HepG2 (cell line): ENCODE results near the gene TMEM144. TPM values are rescaled to one million over a fixed set of nuclear protein-coding genes. Genes with fewer than 3 reads are reported as not detected.

Experiments
- EHMT2 ChIP-seq: fragments of 200-600 bp; sonication (generic); IDR thresholded peaks from 2 replicates; pipeline ENCODE4 v1.7.0; 2017; ENCODE audit warnings: antibody characterized with exemption, low read depth, low read length, borderline replicate concordance
- FOSL2 ChIP-seq: sonication (generic); formaldehyde crosslinking; IDR thresholded peaks from 2 replicates; pipeline ENCODE4 v1.4.0; 2020; ENCODE audit warnings: missing genetic modification reagents
- KDM1A ChIP-seq: IDR thresholded peaks from 2 replicates; pipeline ENCODE4 v1.6.1; 2016; ENCODE audit warnings: missing compliant biosample characterization
- KLF13 ChIP-seq: sonication (generic); formaldehyde crosslinking; IDR thresholded peaks from 2 replicates; pipeline ENCODE4 v1.4.0; 2020; ENCODE audit warnings: mild to moderate bottlenecking, missing genetic modification reagents
- MIXL1 ChIP-seq: IDR thresholded peaks from 2 replicates; pipeline ENCODE4 v1.6.1; 2016
- NFKB2 ChIP-seq: sonication (generic); formaldehyde crosslinking; IDR thresholded peaks from 2 replicates; pipeline ENCODE4 v1.4.0; 2020; ENCODE audit warnings: missing genetic modification reagents, borderline replicate concordance
- POLR2A ChIP-seq, 2 experiments: IDR thresholded peaks; 2 replicates each; pipeline ENCODE4 v1.6.1; 2011; ENCODE audit warnings: low read depth in 2 of 2, low read length in 2 of 2, mild to moderate bottlenecking in 1 of 2, moderate library complexity in 1 of 2; ENCODE audit not compliant: insufficient read depth in 1 of 2
- REPIN1 ChIP-seq: sonication (generic); formaldehyde crosslinking; IDR thresholded peaks from 2 replicates; pipeline ENCODE4 v1.8.0; 2022; ENCODE audit warnings: missing genetic modification reagents, low read depth, mild to moderate bottlenecking, borderline replicate concordance
- RFXANK ChIP-seq: IDR thresholded peaks from 2 replicates; pipeline ENCODE4 v1.6.1; 2016
- SOX6 ChIP-seq, 2 experiments: fragments of 450-650 bp in 1 of 2; sonication (generic) in 1 of 2; formaldehyde crosslinking in 1 of 2; IDR thresholded peaks; 2 replicates each; pipeline versions ENCODE4 v1.4.0 to v1.6.1; 2017 to 2020; ENCODE audit warnings: antibody characterized with exemption in 1 of 2, mild to moderate bottlenecking in 1 of 2, missing genetic modification reagents in 1 of 2
- TEAD3 ChIP-seq: optimal IDR thresholded peaks from 2 replicates; pipeline ENCODE3; 2016; ENCODE audit warnings: borderline replicate concordance
- YEATS2 ChIP-seq: sonication (generic); formaldehyde crosslinking; IDR thresholded peaks from 2 replicates; pipeline ENCODE4 v1.4.0; 2020; ENCODE audit warnings: missing genetic modification reagents, borderline replicate concordance
- ZNF205 ChIP-seq: IDR thresholded peaks from 2 replicates; pipeline ENCODE4 v1.6.1; 2018; ENCODE audit warnings: missing biosample characterization, missing genetic modification reagents
- ZNF292 ChIP-seq: sonication (generic); formaldehyde crosslinking; IDR thresholded peaks from 2 replicates; pipeline ENCODE4 v1.8.1; 2022; ENCODE audit warnings: mild to moderate bottlenecking, low read depth, missing genetic modification reagents, borderline replicate concordance
- ZNF333 ChIP-seq: sonication (generic); formaldehyde crosslinking; IDR thresholded peaks from 2 replicates; pipeline ENCODE4 v1.4.0; 2020; ENCODE audit warnings: mild to moderate bottlenecking, missing genetic modification reagents, borderline replicate concordance
- ZNF816 ChIP-seq: sonication (generic); formaldehyde crosslinking; IDR thresholded peaks from 2 replicates; pipeline ENCODE4 v1.8.0; 2022; ENCODE audit warnings: missing genetic modification reagents, mild to moderate bottlenecking, borderline replicate concordance
- polyA plus RNA-seq, 8 experiments: library from polyadenylated mRNA; depleted of rRNA in 3 of 8; stranded (reverse) in 7 of 8; unstranded in 1 of 8; fragments of >200 nt; fragmentation: Illumina TruSeq in 4 of 8; extraction: Trizol in 4 of 8; gene quantifications; 2 replicates each; pipeline versions ENCODE4 v1.2.1 to v1.2.3, GENCODE V29; 2011 to 2016; ENCODE audit warnings: low read depth in 4 of 8, missing spikeins in 1 of 8, mixed read lengths in 1 of 8; ENCODE audit not compliant: insufficient read depth in 1 of 8
- total RNA-seq, 5 experiments: library from RNA; depleted of rRNA; stranded (reverse); fragments of >200 nt; fragmentation: Illumina TruSeq; extraction: Trizol; gene quantifications; 2 replicates each; pipeline ENCODE4 v1.2.3, GENCODE V29; 2016; ENCODE audit warnings: low read depth in 1 of 5
- TF ChIP-seq, protein P1 (sequence below): sonication (generic); formaldehyde crosslinking; IDR thresholded peaks from 2 replicates; pipeline ENCODE4 v1.4.0; 2020; ENCODE audit warnings: missing genetic modification reagents
- TF ChIP-seq, protein P2 (sequence below): sonication (generic); formaldehyde crosslinking; IDR thresholded peaks from 2 replicates; pipeline ENCODE4 v1.4.0; 2020; ENCODE audit warnings: mild to moderate bottlenecking, missing genetic modification reagents
- TF ChIP-seq, protein P3 (sequence below): sonication (generic); formaldehyde crosslinking; IDR thresholded peaks from 2 replicates; pipeline ENCODE4 v1.4.0; 2020; ENCODE audit warnings: mild to moderate bottlenecking, missing genetic modification reagents
- TF ChIP-seq, protein P4 (sequence below): IDR thresholded peaks from 2 replicates; pipeline ENCODE4 v1.6.1; 2016; ENCODE audit warnings: missing biosample characterization, missing genetic modification reagents, low read depth
- TF ChIP-seq, protein P5 (sequence below): IDR thresholded peaks from 2 replicates; pipeline ENCODE4 v1.6.1; 2016; ENCODE audit warnings: mild to moderate bottlenecking

The TMEM144 gene
- total and polyA plus RNA-seq, 2 of the 13 experiments (the other 11 are each of a cell fraction or from before 2014, with no cell fraction given), result 10.9 to 12.3 TPM

DNA sequence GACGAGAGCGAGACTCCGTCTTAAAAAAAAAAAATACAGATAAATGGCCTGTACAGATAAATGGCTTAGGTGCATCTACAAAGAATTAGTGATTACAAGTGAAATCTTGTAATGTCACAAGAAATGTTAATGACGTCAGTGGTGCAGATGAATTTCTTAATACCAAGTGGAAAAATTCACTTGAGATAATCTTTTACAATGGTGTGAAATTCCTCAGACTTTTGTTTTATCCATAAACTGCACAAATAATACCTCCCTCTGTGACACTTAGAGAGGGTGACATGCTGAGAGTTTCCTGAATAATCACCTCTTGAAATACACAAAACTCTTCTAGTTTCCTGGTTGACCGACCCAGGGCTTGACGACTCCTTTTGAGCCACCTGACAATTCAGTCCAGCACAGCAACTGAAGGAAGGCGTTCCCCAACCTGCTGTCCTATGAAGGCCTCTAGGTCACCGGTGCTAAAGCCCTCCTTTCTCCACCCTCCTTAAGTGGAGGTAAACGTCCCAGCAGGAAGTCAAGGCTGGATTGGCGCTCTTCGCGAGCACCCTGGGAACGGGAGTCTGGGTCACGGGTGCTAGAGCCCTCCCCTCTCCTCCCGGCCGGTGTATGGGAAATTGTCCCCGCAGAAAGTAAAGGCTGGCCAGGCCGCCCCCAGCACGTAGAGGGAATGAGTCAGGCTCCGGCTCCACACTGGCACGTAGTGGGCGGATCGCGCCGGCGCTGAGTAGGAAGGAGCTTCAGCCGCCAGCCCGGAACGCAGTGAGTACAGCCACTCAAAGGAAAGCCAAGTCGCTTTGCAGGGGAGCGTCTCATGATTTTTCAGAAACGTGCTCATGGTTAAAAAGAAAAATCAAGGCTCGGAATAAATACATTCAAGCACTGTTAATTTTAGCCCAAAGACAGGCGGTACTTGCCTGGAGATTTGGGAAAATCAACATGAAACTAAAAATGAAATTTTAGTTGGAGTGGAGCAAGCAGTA lies at the start of gene TMEM144 (continued):
- TF ChIP-seq FOSL2 (CRISPR knock-in tag) (peak; percentile 92), ZNF816 (CRISPR knock-in tag) (0 out of 2 replicates have a peak, but pooled peaks have one; percentile 33), EHMT2 (no peak), REPIN1 (no peak), TEAD3 (CRISPR knock-in tag) (peak; percentile 46), MIXL1 (CRISPR knock-in tag) (no peak), KDM1A (no peak), RFXANK (CRISPR knock-in tag) (no peak), SOX6 (IDR thresholded peaks at IDR 0.05) (no peak), SOX6 (CRISPR knock-in tag; IDR thresholded peaks at IDR 0.05) (peak; percentile 49), ZNF292 (peak; percentile 91), POLR2A (IDR thresholded peaks at IDR 0.05; ENCODE audit: insufficient read depth in 1 of 2, low read depth in 2 of 2, low read length in 2 of 2) (peak; percentile 63 to 64), KLF13 (no peak), ZNF205 (CRISPR knock-in tag) (0 out of 2 replicates have a peak, but pooled peaks have one; percentile 18), ZNF333 (peak; percentile 63; the same call in 1 of the 2 replicates), NFKB2 (CRISPR knock-in tag) (peak; percentile 47; the same call in 1 of the 2 replicates), YEATS2 (CRISPR knock-in tag) (no peak; the same call in 1 of the 2 replicates)
- TF ChIP-seq, protein P1, sequence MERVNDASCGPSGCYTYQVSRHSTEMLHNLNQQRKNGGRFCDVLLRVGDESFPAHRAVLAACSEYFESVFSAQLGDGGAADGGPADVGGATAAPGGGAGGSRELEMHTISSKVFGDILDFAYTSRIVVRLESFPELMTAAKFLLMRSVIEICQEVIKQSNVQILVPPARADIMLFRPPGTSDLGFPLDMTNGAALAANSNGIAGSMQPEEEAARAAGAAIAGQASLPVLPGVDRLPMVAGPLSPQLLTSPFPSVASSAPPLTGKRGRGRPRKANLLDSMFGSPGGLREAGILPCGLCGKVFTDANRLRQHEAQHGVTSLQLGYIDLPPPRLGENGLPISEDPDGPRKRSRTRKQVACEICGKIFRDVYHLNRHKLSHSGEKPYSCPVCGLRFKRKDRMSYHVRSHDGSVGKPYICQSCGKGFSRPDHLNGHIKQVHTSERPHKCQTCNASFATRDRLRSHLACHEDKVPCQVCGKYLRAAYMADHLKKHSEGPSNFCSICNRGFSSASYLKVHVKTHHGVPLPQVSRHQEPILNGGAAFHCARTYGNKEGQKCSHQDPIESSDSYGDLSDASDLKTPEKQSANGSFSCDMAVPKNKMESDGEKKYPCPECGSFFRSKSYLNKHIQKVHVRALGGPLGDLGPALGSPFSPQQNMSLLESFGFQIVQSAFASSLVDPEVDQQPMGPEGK (CRISPR knock-in tag), result peak; percentile 87
- TF ChIP-seq, protein P2, sequence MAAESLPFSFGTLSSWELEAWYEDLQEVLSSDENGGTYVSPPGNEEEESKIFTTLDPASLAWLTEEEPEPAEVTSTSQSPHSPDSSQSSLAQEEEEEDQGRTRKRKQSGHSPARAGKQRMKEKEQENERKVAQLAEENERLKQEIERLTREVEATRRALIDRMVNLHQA (CRISPR knock-in tag), result no peak
- TF ChIP-seq, protein P3, sequence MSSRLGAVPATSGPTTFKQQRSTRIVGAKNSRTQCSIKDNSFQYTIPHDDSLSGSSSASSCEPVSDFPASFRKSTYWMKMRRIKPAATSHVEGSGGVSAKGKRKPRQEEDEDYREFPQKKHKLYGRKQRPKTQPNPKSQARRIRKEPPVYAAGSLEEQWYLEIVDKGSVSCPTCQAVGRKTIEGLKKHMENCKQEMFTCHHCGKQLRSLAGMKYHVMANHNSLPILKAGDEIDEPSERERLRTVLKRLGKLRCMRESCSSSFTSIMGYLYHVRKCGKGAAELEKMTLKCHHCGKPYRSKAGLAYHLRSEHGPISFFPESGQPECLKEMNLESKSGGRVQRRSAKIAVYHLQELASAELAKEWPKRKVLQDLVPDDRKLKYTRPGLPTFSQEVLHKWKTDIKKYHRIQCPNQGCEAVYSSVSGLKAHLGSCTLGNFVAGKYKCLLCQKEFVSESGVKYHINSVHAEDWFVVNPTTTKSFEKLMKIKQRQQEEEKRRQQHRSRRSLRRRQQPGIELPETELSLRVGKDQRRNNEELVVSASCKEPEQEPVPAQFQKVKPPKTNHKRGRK (CRISPR knock-in tag), result peak; percentile 66; the same call in 1 of the 2 replicates
- TF ChIP-seq, protein P4, sequence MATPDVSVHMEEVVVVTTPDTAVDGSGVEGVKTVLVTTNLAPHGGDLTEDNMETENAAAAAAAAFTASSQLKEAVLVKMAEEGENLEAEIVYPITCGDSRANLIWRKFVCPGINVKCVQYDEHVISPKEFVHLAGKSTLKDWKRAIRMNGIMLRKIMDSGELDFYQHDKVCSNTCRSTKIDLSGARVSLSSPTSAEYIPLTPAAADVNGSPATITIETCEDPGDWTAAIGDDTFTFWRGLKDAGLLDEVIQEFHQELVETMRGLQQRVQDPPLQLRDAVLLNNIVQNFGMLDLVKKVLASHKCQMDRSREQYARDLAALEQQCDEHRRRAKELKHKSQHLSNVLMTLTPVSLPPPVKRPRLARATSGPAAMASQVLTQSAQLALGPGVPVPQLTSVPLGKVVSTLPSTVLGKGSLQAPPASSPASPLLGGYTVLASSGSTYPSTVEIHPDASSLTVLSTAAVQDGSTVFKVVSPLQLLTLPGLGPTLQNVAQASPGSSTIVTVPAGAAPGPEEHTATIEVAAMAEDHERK, result 0 out of 2 replicates have a peak, but pooled peaks have one; percentile 35
- TF ChIP-seq, protein P5, sequence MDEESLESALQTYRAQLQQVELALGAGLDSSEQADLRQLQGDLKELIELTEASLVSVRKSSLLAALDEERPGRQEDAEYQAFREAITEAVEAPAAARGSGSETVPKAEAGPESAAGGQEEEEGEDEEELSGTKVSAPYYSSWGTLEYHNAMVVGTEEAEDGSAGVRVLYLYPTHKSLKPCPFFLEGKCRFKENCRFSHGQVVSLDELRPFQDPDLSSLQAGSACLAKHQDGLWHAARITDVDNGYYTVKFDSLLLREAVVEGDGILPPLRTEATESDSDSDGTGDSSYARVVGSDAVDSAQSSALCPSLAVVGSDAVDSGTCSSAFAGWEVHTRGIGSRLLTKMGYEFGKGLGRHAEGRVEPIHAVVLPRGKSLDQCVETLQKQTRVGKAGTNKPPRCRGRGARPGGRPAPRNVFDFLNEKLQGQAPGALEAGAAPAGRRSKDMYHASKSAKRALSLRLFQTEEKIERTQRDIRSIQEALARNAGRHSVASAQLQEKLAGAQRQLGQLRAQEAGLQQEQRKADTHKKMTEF, result peak; percentile 67; the same call in 1 of the 2 replicates
